Stimulated activated CD8-positive, alpha-beta memory T cell treated with anti-CD3 and anti-CD28 coated beads, Interleukin-2, amount 100 ng/mL, for 48 hours (primary cell): ENCODE results near the gene SWSAP1.
"Not testable (repeated sequence)": the region's sequence is repeated elsewhere in the genome, so short reads cannot be mapped to it uniquely, and the experiment has no call there.

Experiments used
- DNase-seq, 2 donors: peaks; one replicate each; pipeline ENCODE4 v3.0.0-alpha.2; 2020; ENCODE audit warnings: low read depth in 2 of 2

Gene SWSAP1, protein sequence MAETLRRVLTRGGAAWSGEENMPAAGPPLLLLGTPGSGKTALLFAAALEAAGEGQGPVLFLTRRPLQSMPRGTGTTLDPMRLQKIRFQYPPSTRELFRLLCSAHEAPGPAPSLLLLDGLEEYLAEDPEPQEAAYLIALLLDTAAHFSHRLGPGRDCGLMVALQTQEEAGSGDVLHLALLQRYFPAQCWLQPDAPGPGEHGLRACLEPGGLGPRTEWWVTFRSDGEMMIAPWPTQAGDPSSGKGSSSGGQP

GRCh38 chr19:11374433-11375142, at the start of gene SWSAP1:
Gene SWSAP1 (plus strand): TSS chr19:11374666. CDS start chr19:11374681, 15 bp downstream.
- DNase-seq = peak; percentile 92 to 94

GRCh38 chr19:11324748-11325389, 49.6 kb upstream of the SWSAP1 start:
- DNase-seq = no peak

GRCh38 chr19:11325544-11325943, 48.9 kb upstream of the SWSAP1 start:
- no peak for DNase-seq

DNA sequence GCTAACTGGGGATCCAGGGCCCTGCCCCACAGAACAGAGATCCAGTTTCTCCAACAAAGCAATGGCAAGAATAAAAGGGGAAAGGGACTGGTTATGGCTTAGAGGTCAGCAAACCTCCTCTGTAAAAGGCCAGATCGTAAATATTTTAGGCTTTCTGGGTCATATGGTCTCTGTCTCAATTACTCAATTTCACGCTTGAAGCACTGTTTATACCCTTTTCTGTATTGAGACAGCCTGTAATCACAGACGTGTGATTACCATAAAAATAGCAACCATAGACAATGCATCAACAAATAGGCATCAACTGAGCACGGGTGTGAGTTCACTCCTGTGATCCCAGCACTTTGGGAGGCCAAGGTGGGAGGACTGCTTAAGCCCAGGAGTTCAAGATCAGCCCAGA, 44.3 kb upstream of the SWSAP1 start:
- no peak for DNase-seq

GRCh38 chr19:11331502-11331901, 43.0 kb upstream of the SWSAP1 start:
- DNase-seq = no peak

DNA sequence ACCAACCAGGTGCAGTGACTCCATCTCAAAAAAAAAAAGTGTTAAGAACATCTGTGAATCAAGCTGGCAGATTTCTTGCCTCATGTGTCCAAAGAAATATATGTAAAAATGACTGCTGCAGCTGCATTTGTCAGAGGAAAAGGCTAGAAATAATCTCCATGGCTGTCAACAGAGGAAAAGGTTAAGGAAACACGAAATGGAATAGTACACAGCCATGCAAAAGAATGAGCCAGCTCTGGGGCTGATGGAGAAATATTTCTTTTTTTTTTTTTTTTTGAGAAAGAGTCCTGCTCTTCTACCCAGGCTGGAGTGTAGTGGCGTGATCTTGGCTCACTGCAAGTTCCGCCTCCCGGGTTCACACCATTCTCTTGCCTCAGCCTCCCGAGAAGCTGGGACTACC, 41.6 kb upstream of the SWSAP1 start:
- DNase-seq = no peak

- not testable (repeated sequence) for DNase-seq
Measured at GRCh38 chr19:11333838-11334237, 40.6 kb upstream of the SWSAP1 start.

GRCh38 chr19:11335449-11336146, 38.9 kb upstream of the SWSAP1 start:
- no peak for DNase-seq

DNA sequence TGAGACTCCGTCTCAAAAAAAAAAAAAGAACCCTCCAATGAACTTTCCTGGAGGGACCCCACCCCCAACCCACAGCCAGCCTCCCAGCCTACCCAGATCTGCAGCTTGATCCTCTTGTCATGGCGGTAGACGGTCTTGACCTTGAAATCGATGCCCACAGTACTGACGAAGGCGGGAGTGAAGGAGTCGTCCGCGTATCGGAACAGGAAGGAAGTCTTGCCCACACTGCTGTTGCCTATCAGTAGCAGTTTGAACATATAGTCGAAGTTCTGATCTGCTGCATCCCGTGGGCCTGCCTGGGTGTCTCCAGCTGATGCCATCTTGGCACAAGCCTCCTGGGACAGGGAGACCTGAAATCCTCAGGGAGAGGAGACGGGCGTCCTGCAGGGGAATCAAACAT, 37.4 kb upstream of the SWSAP1 start:
- no peak for DNase-seq

- no peak for DNase-seq
Measured at GRCh38 chr19:11338121-11338520, 36.3 kb upstream of the SWSAP1 start.

- DNase-seq = no peak
Measured at GRCh38 chr19:11338569-11339253, 35.8 kb upstream of the SWSAP1 start.

DNA sequence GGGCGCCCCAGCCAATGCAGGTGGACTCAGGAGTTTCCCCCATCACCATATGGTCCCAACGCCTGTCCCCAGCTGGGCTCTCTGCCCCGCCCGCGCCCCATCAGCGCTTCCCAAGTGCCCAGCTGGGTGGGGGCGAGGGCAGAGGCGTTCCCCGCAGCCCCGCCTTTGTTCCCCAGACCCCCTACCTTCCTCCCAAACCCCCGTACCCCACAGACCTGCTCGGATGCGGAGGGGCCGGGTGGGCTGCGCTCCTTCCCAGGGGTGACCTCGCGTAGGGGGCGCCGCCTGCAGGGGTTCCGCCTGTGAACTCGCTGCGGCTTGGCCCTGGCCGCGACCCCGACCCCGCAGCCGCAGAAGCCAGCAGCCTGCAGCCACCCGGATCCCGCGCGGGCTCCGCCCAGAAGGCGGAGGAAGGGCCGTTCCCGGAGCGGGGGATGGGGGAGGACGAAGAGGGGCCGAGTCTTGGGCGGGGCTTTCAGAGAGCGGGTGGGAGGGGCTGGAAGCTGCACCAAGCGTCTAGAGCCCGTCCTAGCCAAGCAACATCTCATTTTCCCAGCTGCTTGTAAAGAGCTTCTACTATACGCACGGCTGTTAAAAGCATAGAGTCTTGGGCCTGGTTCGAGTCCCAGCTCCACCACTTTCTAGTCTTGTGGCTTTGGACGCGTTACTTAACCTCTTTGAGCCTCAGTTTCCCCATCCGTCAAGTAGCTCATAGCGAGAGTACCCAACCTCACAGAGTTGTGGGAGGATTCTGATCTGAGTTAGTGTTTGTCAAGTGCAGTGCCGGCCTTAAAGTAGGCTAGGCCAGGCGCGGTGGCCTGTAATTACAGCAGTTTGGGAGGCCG, 35.0 kb upstream of the SWSAP1 start, which contains the start of gene RAB3D:
RAB3D (minus strand) TSS at position 404 of the 845 bp plus-strand sequence. CDS start 2,258 bp downstream, outside the sequence.
- peak; percentile 69 to 84 for DNase-seq

DNA sequence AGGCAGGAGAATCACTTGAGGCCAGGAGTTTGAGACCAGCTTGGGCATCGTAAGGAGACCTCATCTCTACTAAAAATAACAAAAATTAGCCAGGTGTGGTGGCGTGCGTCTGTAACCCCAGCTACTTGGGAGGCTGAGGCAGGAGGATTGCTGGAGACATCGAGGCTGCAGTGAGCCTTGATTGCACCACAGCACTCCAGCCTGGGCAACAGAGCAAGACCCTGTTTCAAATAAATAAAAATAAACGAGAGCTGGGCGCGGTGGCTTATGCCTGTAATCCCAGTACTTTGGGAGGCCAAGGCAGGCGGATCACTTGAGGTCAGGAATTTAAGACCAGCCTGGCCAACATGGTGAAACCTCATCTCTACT, 34.4 kb upstream of the SWSAP1 start:
- DNase-seq = not testable (repeated sequence)

DNA sequence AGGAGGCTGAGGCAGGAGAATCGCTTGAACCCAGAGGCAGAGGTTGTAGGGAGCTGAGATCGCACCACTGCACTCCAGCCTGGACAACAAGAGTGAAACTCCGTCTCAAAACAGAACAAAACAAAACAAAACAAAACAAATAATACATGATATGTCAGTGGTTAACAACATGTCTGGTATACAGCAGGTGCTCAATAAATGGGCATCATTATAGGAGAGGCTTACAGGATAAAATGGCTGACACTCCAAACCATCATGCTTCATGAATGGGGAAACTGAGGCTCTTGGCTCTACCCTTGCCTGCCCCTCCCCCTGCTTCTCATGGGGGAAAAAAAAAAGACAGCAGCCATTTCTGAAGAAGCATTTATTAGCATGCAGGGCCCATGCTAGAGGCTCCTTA, 32.0 kb upstream of the SWSAP1 start:
- DNase-seq = no peak

DNA sequence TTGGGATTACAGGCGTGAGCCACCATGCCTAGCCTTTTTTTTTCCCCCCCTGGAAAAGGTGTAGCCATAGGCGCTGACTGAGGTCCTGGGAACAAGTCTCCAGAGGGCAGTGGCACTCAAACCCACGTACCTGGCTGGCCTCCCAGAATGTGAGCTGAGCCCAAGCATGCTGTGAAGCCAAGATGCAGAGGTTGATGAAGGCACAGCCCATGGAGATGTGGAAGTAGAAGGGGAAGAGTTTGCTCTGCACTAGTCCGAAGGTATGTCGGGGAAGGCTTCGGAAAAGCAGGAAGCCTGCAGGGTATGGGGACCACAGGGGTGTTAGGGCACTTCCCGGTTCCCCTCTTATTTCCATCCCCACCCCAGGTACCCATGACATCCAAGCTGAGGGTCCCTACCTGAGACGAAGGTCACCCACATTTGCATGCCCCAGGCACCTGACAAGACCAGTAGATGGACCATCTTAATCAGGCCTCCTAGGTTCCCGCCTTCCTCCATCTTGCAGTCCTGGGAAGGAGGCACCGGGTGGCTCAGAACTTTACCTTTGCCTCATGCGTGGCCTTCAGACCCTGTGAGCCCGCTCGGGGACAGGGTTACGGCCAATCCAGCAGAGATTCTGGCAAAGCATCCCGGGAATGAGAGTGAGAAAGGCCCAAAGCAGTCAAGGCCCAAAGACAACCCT, 29.2 kb upstream of the SWSAP1 start:
- no peak for DNase-seq

GRCh38 chr19:11346104-11346940, 28.1 kb upstream of the SWSAP1 start, which contains the start of the genes CCDC159 and TMEM205:
Gene CCDC159 (plus strand): TSS chr19:11346519. CDS start chr19:11346607, 88 bp downstream.
Gene TMEM205 (minus strand): TSS chr19:11346268. CDS start chr19:11345619, 649 bp downstream.
- DNase-seq = peak; percentile 91 to 97

GRCh38 chr19:11347546-11348039, 26.9 kb upstream of the SWSAP1 start:
- no peak for DNase-seq

- no peak for DNase-seq
Measured at GRCh38 chr19:11349171-11349570, 25.3 kb upstream of the SWSAP1 start.

DNA sequence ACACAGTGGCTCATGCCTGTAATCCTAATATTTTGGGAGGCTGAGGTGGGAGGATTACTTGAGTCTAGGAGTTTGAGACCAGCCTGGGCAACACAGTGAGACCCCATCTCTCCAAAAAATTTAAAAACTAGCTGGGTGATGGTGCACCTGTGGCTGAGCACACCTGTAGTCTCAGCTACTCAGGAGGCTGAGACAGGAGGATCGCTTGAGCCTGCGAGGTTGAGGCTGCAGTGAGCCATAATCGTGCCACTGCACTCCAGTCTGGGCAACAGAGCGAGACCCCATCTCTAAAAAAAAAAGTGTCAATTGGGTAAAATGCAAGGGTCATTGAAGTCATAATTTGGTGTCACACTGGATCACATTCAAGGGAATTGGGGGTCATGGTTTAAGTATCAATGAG, 20.4 kb upstream of the SWSAP1 start:
- not testable (repeated sequence) for DNase-seq
